Measurements from ENCODE around the gene ROBO1.

The ROBO1 gene

DNA sequence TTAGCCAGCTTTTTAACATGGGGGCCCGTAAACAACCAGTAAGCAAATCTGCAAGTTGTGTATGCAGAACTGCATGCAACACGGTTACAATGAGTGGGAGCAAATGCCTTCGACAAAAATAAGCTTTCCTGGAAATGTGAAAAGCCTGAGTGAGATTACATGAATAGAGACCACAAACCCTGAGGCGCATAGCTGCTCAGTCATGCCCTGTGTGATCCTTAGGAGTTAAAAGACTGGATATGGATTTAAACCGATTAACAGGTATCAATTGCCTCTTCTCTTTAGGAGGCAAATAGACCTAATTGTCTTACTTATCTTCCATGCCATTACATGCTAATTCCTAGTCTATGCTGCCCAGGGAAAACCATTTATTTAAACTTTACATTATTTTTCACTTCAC, 810.3 kb downstream of the ROBO1 start:
- DNase-seq: no peak

GRCh38 chr3:78951342-78951945, 816.4 kb downstream of the ROBO1 start:
- DNase-seq: no peak

DNA sequence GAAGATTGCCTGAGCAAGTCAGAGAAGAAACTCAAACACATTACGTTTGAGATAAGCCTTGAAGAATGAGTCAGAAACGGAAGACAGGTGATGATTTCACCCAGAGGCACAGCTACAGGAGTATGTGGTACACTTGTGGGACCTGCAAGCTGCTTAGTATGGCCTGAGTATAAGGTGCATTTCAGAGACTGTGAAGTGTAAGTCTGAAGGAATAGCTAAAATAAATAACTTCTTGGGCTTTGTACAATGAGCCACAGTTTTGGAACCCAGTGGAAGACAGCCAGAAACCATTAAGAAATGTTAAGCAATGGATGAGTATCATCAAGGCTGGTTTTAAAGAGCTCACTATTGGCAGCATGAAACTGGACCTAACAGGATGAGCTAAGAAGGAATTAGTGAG, 826.2 kb downstream of the ROBO1 start:
- DNase-seq: no peak

GRCh38 chr3:78940626-78941025, 827.2 kb downstream of the ROBO1 start:
- no peak for DNase-seq

DNA sequence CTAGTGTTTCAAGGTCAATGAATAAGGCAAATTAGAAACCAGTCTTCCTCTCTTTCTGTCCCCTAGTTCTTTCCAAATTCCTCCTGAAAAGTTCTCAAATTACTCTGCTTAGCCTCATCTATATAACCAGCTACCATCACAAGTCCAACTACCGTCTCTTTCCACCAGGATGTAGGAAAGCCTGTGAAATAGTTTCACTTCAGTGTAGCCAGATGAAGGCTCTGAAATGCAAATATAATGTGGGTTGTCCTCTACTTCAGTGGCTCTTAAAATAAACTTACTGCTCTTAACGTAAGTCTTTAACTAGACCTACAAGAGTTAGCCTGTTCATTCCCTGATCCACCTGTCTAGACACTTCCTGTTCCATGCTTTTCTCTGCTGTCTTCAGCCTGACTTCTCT, 827.7 kb downstream of the ROBO1 start:
- DNase-seq: no peak

DNA sequence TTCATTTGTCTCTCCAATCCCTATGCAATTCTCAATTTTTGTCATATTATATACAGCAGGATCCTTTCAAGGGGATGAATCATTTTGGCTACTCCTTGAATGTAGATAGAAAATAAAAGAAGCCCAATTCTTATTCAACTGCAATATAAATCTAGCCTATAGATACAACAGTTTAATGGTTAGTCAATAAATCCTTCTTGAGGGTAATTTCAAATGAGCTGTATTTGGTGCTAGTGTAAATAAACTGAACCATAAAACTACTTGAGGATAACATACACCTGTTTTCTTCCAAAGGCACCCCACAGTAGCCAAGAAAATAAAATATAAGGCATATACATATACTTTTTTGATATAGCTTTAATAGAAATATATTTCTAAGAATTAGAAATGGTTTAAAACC, 830.3 kb downstream of the ROBO1 start:
- DNase-seq: no peak

DNA sequence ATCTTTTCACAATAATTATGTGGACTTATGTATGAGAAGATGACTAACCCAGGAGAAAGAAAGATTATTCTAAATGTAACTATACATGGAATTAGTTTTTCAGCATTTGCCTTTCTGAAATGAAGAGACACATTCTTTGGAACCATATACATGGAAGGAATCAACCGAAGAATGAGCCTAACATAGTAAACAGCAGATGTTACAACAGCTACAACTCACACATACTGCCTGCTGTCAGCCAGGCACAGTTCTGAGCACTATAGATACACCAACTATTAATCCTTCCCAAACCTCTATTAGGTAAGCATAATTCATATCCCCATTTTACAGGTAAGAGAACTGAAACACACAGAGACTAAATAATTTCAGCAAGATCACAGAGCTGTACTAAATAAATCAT, 840.0 kb downstream of the ROBO1 start:
- DNase-seq: no peak

- no peak for DNase-seq
Observed at GRCh38 chr3:78926523-78926922, 841.3 kb downstream of the ROBO1 start.

- no peak for DNase-seq
Observed at GRCh38 chr3:78924711-78925110, 843.1 kb downstream of the ROBO1 start.

DNA sequence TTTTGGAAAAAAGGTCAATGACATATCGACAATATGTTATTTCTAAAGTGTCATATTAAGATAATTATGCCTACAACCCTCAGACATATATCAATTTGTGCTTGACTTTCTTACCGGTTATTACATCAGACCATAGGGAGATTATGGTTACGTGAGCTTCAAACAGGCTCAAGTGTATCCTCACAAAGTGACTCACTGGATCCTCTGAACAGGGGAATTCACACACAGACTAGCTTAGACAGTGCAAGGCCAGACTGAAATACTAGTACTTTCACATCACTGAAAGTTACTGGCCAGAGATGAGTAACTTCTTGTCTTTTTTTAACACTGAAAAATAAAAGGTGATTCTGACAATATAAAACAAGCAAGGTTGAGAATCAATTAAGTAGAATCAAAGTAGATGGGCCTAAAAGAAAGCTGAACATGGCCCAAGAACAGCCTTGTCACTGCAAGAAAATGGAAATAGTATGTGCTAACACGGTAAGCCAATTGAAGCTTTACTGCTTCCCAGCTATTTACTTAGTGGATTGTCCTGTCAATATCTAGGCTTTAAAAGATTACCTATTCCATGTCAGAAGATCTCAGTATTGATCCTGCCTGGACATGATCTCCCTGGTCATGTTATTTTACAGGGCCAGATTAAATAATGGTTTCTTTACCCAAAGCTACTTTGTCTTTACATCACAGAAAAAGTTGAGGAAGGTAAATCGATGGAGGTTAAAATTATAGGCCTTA, 848.6 kb downstream of the ROBO1 start:
- no peak for DNase-seq

- DNase-seq: no peak
Observed at GRCh38 chr3:78918361-78919020, 849.3 kb downstream of the ROBO1 start.

DNA sequence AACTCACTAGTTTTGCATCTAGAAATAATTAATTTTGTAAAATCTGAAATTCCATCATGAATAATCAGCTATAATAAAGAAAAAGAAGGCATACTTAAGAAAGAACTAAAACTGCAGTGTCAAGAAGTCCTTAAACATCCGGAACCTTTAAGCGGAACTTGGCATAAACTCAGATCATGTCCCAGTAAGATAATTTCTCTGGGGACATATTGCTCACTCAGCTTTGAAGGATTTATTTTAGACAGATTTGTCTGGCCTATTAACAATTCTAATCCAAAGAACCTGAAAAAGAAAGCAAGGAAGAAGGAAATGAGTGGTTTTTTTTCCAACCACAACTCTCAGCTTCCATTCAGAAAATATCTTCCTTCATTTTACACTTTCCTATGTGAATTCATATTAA, 850.3 kb downstream of the ROBO1 start:
- no peak for DNase-seq

DNA sequence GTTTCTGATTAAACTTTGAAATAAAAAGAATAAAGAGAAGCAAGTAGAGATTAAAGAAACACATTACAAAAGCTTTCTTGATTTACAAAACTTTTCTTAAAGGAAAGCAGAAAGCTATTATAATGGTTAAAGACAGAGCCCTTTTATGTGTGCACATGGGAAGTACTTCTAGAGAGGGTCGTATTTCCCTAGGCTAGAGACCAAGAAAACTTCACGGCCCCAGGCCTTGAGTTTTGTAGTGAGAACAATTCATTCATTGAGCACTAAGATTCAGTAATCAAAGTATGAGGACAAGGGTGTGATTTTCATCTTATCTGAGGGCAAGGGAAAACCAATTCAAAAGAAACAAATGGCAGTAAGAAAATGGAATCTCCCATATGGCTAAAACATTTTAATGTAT, 854.1 kb downstream of the ROBO1 start:
- no peak for DNase-seq

DNA sequence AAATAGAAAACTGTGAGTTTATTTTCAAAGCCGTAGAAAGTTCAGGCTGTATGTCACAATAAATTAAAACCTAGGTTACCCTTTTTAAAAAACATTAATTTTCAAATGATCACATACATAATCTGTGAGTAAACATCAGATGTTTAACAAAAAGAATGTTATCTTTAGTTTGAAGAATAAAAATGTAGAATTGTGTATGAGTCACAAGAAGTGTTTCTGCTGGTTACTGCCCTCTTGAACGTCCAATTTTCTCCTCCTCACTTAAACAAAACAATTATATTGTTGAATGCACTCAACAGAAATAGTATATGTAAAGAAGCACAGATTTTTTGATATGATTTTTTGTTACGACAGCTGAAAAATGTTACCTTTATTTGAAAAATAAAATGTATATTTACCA, 855.1 kb downstream of the ROBO1 start:
- no peak for DNase-seq

GRCh38 chr3:78912259-78912658, 855.5 kb downstream of the ROBO1 start:
- no peak for DNase-seq

GRCh38 chr3:78911394-78911793, 856.4 kb downstream of the ROBO1 start:
- DNase-seq: no peak

DNA sequence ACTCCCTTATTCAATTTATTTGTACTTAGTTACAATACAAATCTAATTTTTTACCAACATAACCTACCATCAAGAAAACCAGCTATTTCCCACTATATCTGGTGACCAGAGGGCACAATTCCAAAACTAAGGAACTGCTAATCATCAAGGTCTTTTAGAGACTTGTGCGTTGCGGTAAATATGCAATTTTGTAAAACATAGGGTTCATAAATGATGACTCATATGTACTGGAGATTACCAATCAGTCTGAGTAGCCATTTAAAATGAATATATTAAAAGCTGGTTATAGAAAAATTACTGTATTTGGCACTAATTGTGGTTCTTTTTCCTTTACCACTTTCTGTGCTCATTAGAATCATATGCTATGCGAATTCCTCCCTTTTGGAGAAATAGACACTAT, 859.6 kb downstream of the ROBO1 start:
- no peak for DNase-seq

GRCh38 chr3:78907367-78907766, 860.4 kb downstream of the ROBO1 start:
- DNase-seq: no peak

GRCh38 chr3:78906930-78907329, 860.9 kb downstream of the ROBO1 start:
- DNase-seq: no peak

DNA sequence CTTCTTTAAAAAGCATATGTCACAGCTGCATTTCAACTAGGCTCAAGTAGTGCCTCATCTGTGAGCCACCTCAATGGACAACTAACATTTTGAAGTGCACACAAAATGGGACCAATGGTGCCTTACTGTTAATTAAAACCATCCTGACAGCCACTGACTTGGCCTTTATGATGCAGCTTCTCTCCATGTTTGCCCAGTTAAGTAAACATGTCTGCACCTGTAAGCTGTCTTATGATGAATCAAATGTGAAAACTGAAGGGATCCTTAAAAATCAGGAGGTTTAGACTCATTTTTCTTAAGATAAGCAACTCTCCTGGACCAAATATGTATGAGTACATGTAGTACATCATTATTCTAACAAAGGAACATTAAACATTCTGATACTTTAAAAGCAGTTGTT, 861.6 kb downstream of the ROBO1 start:
- DNase-seq: no peak

- no peak for DNase-seq
Observed at GRCh38 chr3:78905700-78906099, 862.1 kb downstream of the ROBO1 start.

GRCh38 chr3:78901544-78901943, 866.3 kb downstream of the ROBO1 start:
- no peak for DNase-seq

DNA sequence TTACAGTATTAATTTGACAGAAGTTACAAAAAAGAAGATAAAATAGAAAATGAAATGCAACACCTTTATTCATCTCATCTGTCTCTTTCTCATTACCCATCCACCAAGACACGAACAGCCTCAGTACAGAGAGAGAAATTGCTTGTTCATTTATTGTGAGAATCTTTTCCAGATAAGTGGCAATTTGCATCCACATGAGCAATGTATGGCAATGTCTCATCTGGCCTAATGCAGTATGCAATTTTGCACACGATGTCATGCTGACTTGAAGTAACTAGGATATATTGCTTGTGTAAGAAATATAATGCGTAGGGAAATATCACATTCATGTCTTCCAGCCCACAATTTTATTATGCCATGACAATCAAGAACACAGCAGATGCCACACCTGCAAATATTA, 866.9 kb downstream of the ROBO1 start:
- no peak for DNase-seq

DNA sequence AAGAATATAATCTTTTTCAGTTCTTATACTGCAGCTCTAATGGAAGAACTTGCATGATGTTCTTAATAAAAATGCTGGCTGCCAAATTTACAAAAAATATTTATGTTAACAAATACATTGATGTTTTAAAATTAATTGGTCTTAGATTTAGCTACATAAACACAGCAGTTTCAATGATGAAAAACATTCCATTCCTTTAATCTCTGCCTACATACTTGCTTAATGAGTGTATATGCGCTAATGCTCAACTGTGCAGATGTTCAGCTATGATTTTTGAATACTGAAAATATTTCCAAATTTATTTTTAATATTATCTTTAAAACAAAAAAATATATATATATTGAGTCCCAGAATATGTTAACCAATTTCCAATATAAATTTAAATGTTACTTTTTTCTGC, 867.4 kb downstream of the ROBO1 start:
- no peak for DNase-seq

DNA sequence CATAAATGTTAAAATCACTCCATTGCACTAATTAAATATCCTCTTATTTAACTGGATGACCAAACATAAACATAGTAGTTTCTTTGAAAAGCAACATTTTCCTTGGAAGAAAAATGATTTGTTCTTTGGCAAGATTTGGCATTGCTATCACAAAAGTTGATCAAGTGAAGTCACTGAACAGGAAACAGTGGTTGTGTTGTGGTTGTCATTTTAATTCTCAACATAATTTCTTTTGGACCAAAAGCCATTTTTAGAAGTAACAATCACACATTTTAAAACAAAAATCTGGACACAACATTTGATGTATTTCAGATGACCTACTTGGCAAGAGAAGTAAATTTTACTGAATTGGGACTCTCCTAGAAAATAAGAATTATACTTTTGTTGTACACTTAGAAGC, 872.3 kb downstream of the ROBO1 start:
- no peak for DNase-seq

Data from NCI-H187 (cell line).